HepG2 (cell line): ENCODE data around the gene POLR3E. TPM values are rescaled to one million over a fixed set of nuclear protein-coding genes. Genes with fewer than 3 reads are reported as not detected.
A peak's percentile ranks its signal among the peaks of the same experiment; 100 is the strongest.

Source experiments
- ATF7 ChIP-seq, 2 experiments: fragments of 450-650 bp in 1 of 2; sonication (generic) in 1 of 2; formaldehyde crosslinking in 1 of 2; IDR thresholded peaks; 2 replicates each; pipeline versions ENCODE4 v1.4.0 to v1.6.1; 2016 to 2020; ENCODE audit warnings: antibody characterized with exemption in 1 of 2, mild to moderate bottlenecking in 1 of 2, missing genetic modification reagents in 1 of 2
- CHD4 ChIP-seq: fragments of 200-600 bp; sonication (generic); IDR thresholded peaks from 2 replicates; pipeline ENCODE4 v1.7.0; 2017; ENCODE audit warnings: mild to moderate bottlenecking, low read length, borderline replicate concordance
- HDAC6 ChIP-seq: fragments of 200-600 bp; sonication (generic); IDR thresholded peaks from 2 replicates; pipeline ENCODE4 v1.7.0; 2017; ENCODE audit warnings: mild to moderate bottlenecking, antibody characterized with exemption, low read length, low read depth
- HES4 ChIP-seq: sonication (generic); formaldehyde crosslinking; IDR thresholded peaks from 2 replicates; pipeline ENCODE4 v1.9.0; 2021; ENCODE audit warnings: mild to moderate bottlenecking, missing genetic modification reagents, borderline replicate concordance
- MTF1 ChIP-seq: sonication (generic); formaldehyde crosslinking; IDR thresholded peaks from 2 replicates; pipeline ENCODE4 v1.5.0; 2020; ENCODE audit warnings: missing genetic modification reagents
- NBN ChIP-seq: fragments of 450-650 bp; conservative IDR thresholded peaks from 2 replicates; pipeline ENCODE4 v1.6.1; 2017
- PRDM15 ChIP-seq: sonication (generic); formaldehyde crosslinking; IDR thresholded peaks from 2 replicates; pipeline ENCODE4 v1.4.0; 2020; ENCODE audit warnings: missing genetic modification reagents
- RFX3 ChIP-seq: IDR thresholded peaks from 2 replicates; pipeline ENCODE4 v1.6.1; 2016; ENCODE audit warnings: missing biosample characterization, missing genetic modification reagents
- SIX1 ChIP-seq: sonication (generic); formaldehyde crosslinking; IDR thresholded peaks from 2 replicates; pipeline ENCODE4 v1.4.0; 2020; ENCODE audit warnings: missing genetic modification reagents, borderline replicate concordance
- U2AF2 ChIP-seq: fragments of 200-400 bp; formaldehyde crosslinking; IDR thresholded peaks from 2 replicates; pipeline ENCODE4 v1.6.1; 2017; ENCODE audit warnings: low read depth, mild to moderate bottlenecking, low read length
- ZFAT ChIP-seq: sonication (generic); formaldehyde crosslinking; conservative IDR thresholded peaks from 2 replicates; pipeline ENCODE4 v1.8.1; 2023; ENCODE audit warnings: missing genetic modification reagents, inconsistent platforms
- ZNF331 ChIP-seq: sonication (generic); formaldehyde crosslinking; IDR thresholded peaks from 2 replicates; pipeline ENCODE4 v1.4.0; 2020; ENCODE audit warnings: missing genetic modification reagents
- ZNF547 ChIP-seq: sonication (generic); formaldehyde crosslinking; IDR thresholded peaks from 2 replicates; pipeline ENCODE4 v1.5.1; 2020; ENCODE audit warnings: mild to moderate bottlenecking, missing genetic modification reagents
- ZNF749 ChIP-seq: sonication (generic); formaldehyde crosslinking; IDR thresholded peaks from 2 replicates; pipeline ENCODE4 v1.8.0; 2022; ENCODE audit warnings: mild to moderate bottlenecking, missing genetic modification reagents, moderate library complexity, borderline replicate concordance
- polyA plus RNA-seq, 8 experiments: library from polyadenylated mRNA; depleted of rRNA in 3 of 8; stranded (reverse) in 7 of 8; unstranded in 1 of 8; fragments of >200 nt; fragmentation: Illumina TruSeq in 4 of 8; extraction: Trizol in 4 of 8; gene quantifications; 2 replicates each; pipeline versions ENCODE4 v1.2.1 to v1.2.3, GENCODE V29; 2011 to 2016; ENCODE audit warnings: low read depth in 4 of 8, missing spikeins in 1 of 8, mixed read lengths in 1 of 8; ENCODE audit not compliant: insufficient read depth in 1 of 8
- total RNA-seq, 5 experiments: library from RNA; depleted of rRNA; stranded (reverse); fragments of >200 nt; fragmentation: Illumina TruSeq; extraction: Trizol; gene quantifications; 2 replicates each; pipeline ENCODE4 v1.2.3, GENCODE V29; 2016; ENCODE audit warnings: low read depth in 1 of 5
- TF ChIP-seq, protein P1 (sequence below): sonication (generic); formaldehyde crosslinking; IDR thresholded peaks from 2 replicates; pipeline ENCODE4 v1.4.0; 2020; ENCODE audit warnings: missing genetic modification reagents, borderline replicate concordance
- TF ChIP-seq, protein P2 (sequence below): sonication (generic); formaldehyde crosslinking; IDR thresholded peaks from 2 replicates; pipeline ENCODE4 v1.5.0; 2020; ENCODE audit warnings: missing genetic modification reagents
- TF ChIP-seq, protein P3 (sequence below): sonication (generic); formaldehyde crosslinking; conservative IDR thresholded peaks from 2 replicates; pipeline ENCODE4 v1.8.0; 2022; ENCODE audit warnings: low read depth, missing genetic modification reagents

The POLR3E gene
- total and polyA plus RNA-seq, 2 of the 13 experiments (the other 11 are each of a cell fraction or from before 2014, with no cell fraction given): 135 to 262 TPM

- TF ChIP-seq CHD4 (peak; percentile 64; the same call in 1 of the 2 replicates), ZFAT (CRISPR knock-in tag) (0 out of 2 replicates have a peak, but pooled peaks have one; percentile 57), HDAC6 (0 out of 2 replicates have a peak, but pooled peaks have one; percentile 52), ZNF331 (CRISPR knock-in tag) (no peak), U2AF2 (no peak), RFX3 (CRISPR knock-in tag) (no peak), ZNF547 (no peak), PRDM15 (CRISPR knock-in tag) (0 out of 2 replicates have a peak, but pooled peaks have one; percentile 29), MTF1 (CRISPR knock-in tag) (peak; percentile 15; the same call in 1 of the 2 replicates), ZNF749 (CRISPR knock-in tag) (no peak), SIX1 (CRISPR knock-in tag) (no peak), ATF7 (IDR thresholded peaks at IDR 0.05) (no peak), ATF7 (CRISPR knock-in tag; IDR thresholded peaks at IDR 0.05) (no peak), NBN (no peak), HES4 (CRISPR knock-in tag) (no peak)
- TF ChIP-seq, protein P1, sequence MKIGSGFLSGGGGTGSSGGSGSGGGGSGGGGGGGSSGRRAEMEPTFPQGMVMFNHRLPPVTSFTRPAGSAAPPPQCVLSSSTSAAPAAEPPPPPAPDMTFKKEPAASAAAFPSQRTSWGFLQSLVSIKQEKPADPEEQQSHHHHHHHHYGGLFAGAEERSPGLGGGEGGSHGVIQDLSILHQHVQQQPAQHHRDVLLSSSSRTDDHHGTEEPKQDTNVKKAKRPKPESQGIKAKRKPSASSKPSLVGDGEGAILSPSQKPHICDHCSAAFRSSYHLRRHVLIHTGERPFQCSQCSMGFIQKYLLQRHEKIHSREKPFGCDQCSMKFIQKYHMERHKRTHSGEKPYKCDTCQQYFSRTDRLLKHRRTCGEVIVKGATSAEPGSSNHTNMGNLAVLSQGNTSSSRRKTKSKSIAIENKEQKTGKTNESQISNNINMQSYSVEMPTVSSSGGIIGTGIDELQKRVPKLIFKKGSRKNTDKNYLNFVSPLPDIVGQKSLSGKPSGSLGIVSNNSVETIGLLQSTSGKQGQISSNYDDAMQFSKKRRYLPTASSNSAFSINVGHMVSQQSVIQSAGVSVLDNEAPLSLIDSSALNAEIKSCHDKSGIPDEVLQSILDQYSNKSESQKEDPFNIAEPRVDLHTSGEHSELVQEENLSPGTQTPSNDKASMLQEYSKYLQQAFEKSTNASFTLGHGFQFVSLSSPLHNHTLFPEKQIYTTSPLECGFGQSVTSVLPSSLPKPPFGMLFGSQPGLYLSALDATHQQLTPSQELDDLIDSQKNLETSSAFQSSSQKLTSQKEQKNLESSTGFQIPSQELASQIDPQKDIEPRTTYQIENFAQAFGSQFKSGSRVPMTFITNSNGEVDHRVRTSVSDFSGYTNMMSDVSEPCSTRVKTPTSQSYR (CRISPR knock-in tag): no peak
- TF ChIP-seq, protein P2, sequence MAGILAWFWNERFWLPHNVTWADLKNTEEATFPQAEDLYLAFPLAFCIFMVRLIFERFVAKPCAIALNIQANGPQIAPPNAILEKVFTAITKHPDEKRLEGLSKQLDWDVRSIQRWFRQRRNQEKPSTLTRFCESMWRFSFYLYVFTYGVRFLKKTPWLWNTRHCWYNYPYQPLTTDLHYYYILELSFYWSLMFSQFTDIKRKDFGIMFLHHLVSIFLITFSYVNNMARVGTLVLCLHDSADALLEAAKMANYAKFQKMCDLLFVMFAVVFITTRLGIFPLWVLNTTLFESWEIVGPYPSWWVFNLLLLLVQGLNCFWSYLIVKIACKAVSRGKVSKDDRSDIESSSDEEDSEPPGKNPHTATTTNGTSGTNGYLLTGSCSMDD (CRISPR knock-in tag): no peak
- TF ChIP-seq, protein P3, sequence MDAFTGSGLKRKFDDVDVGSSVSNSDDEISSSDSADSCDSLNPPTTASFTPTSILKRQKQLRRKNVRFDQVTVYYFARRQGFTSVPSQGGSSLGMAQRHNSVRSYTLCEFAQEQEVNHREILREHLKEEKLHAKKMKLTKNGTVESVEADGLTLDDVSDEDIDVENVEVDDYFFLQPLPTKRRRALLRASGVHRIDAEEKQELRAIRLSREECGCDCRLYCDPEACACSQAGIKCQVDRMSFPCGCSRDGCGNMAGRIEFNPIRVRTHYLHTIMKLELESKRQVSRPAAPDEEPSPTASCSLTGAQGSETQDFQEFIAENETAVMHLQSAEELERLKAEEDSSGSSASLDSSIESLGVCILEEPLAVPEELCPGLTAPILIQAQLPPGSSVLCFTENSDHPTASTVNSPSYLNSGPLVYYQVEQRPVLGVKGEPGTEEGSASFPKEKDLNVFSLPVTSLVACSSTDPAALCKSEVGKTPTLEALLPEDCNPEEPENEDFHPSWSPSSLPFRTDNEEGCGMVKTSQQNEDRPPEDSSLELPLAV: no peak
These were observed 740 bp upstream of the POLR3E start (continued) for GRCh38 chr16:22296225-22297113.
